ENCODE measurements around the gene FAM222A.

The FAM222A gene

DNA sequence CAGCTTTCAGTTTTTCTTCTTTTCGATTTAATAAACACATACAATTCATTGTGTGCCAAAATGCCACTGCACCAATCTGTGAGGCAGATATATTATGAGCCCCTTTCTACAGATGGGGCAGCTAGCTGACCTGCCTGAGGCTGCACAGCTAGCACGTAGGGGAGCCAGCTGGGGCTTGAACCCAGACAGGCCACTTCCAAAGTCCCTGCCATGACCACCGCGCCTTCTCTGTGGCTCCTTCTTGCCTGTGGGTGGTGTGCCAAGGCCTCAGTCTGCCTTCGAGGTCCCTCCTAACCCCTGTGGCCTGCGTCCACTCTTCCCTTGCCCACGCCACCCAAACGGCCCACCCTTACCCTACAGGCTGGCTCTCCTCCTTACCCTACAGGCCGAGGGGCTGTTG, 16.2 kb downstream of the FAM222A start:
- WGBS (ENCODE audit: extremely low coverage, insufficient coverage, low lambda C conversion rate), result no CpG with 5 or more reads among the region's 9 CpGs
- H4K8ac ChIP-seq (ENCODE audit: low read depth, low read length), result no peak overlapping the region
- no peak overlapping the region for H3K4me3 ChIP-seq (ENCODE audit: low read length)
- no peak overlapping the region for H3K18ac ChIP-seq (ENCODE audit: low read length)
- no peak overlapping the region for H3K4ac ChIP-seq (ENCODE audit: low read depth, low read length)
- no peaks in the 10 kb centered on the region for H3K36me3 ChIP-seq (ENCODE audit: control insufficient read depth, insufficient read depth, low read length)
- no peak overlapping the region for H3K23ac ChIP-seq (ENCODE audit: low read length)
- H3K9ac ChIP-seq (ENCODE audit: low read length), result no peak overlapping the region
- no peaks in the 10 kb centered on the region for H3K27me3 ChIP-seq (ENCODE audit: insufficient read depth, low read length, poor library complexity)
- no peak overlapping the region for H2BK5ac ChIP-seq (ENCODE audit: low read length)
- DNase-seq, result no peak
- no peaks in the 10 kb centered on the region for H3K79me1 ChIP-seq (ENCODE audit: low read length)
- no peak overlapping the region for H2BK120ac ChIP-seq (ENCODE audit: low read depth, low read length)
- H3K4me2 ChIP-seq (ENCODE audit: low read length), result no peak overlapping the region
- H4K5ac ChIP-seq (ENCODE audit: low read length), result no peak overlapping the region
- H3K27ac ChIP-seq (ENCODE audit: low read depth, low read length), result no peak overlapping the region
- H2AK5ac ChIP-seq (ENCODE audit: low read length), result no peak overlapping the region
- H3K56ac ChIP-seq (ENCODE audit: low read length), result no peak overlapping the region
- peaks cover 3% of the 10 kb centered on the region for H3K4me1 ChIP-seq (ENCODE audit: control insufficient read depth, low read depth, low read length)
- no peak overlapping the region for H2BK15ac ChIP-seq (replicated peaks; ENCODE audit: low read depth)
- H3K79me2 ChIP-seq (ENCODE audit: control insufficient read depth, insufficient read depth, low read length), result no peaks in the 10 kb centered on the region

GRCh38 chr12:109730306-109731145, 16.9 kb downstream of the FAM222A start:
- Histone ChIP-seq H3K4me1 (ENCODE audit: control insufficient read depth, low read depth, low read length) (peaks cover 10% of the 10 kb centered on the region), H3K18ac (ENCODE audit: low read length) (no peak overlapping the region), H4K8ac (ENCODE audit: low read depth, low read length) (no peak overlapping the region), H3K9ac (ENCODE audit: low read length) (no peak overlapping the region), H2BK120ac (ENCODE audit: low read depth, low read length) (no peak overlapping the region), H3K79me2 (ENCODE audit: control insufficient read depth, insufficient read depth, low read length) (no peaks in the 10 kb centered on the region), H4K5ac (ENCODE audit: low read length) (no peak overlapping the region), H3K23ac (ENCODE audit: low read length) (no peak overlapping the region), H3K56ac (ENCODE audit: low read length) (no peak overlapping the region), H3K27ac (ENCODE audit: low read depth, low read length) (no peak overlapping the region), H3K36me3 (ENCODE audit: control insufficient read depth, insufficient read depth, low read length) (no peaks in the 10 kb centered on the region), H2AK5ac (ENCODE audit: low read length) (no peak overlapping the region), H3K4me2 (ENCODE audit: low read length) (no peak overlapping the region), H3K79me1 (ENCODE audit: low read length) (no peaks in the 10 kb centered on the region), H3K4me3 (ENCODE audit: low read length) (no peak overlapping the region), H2BK5ac (ENCODE audit: low read length) (no peak overlapping the region), H3K27me3 (ENCODE audit: insufficient read depth, low read length, poor library complexity) (no peaks in the 10 kb centered on the region), H2BK15ac (replicated peaks; ENCODE audit: low read depth) (no peak overlapping the region), H3K4ac (ENCODE audit: low read depth, low read length) (no peak overlapping the region)
- DNase-seq, result no peak
- WGBS (ENCODE audit: extremely low coverage, insufficient coverage, low lambda C conversion rate), result no CpG with 5 or more reads among the region's 15 CpGs

- peaks cover under 1% of the 10 kb centered on the region for H3K79me1 ChIP-seq (ENCODE audit: low read length)
- no peak overlapping the region for H3K9ac ChIP-seq (ENCODE audit: low read length)
- H4K5ac ChIP-seq (ENCODE audit: low read length), result no peak overlapping the region
- H3K36me3 ChIP-seq (ENCODE audit: control insufficient read depth, insufficient read depth, low read length), result no peaks in the 10 kb centered on the region
- no peak overlapping the region for H3K4ac ChIP-seq (ENCODE audit: low read depth, low read length)
- no peak overlapping the region for H3K4me3 ChIP-seq (ENCODE audit: low read length)
- H3K27ac ChIP-seq (ENCODE audit: low read depth, low read length), result no peak overlapping the region
- no peak overlapping the region for H2BK15ac ChIP-seq (replicated peaks; ENCODE audit: low read depth)
- DNase-seq, result no peak
- no peak overlapping the region for H3K18ac ChIP-seq (ENCODE audit: low read length)
- no peak overlapping the region for H2AK5ac ChIP-seq (ENCODE audit: low read length)
- H4K8ac ChIP-seq (ENCODE audit: low read depth, low read length), result no peak overlapping the region
- H3K27me3 ChIP-seq (ENCODE audit: insufficient read depth, low read length, poor library complexity), result no peaks in the 10 kb centered on the region
- no peaks in the 10 kb centered on the region for H3K79me2 ChIP-seq (ENCODE audit: control insufficient read depth, insufficient read depth, low read length)
- WGBS (ENCODE audit: extremely low coverage, insufficient coverage, low lambda C conversion rate), result no CpG with 5 or more reads among the region's 11 CpGs
- H2BK5ac ChIP-seq (ENCODE audit: low read length), result no peak overlapping the region
- peaks cover 17% of the 10 kb centered on the region for H3K4me1 ChIP-seq (ENCODE audit: control insufficient read depth, low read depth, low read length)
- peak overlapping the region; percentile 28 for H3K56ac ChIP-seq (ENCODE audit: low read length)
- H3K4me2 ChIP-seq (ENCODE audit: low read length), result no peak overlapping the region
- no peak overlapping the region for H2BK120ac ChIP-seq (ENCODE audit: low read depth, low read length)
- no peak overlapping the region for H3K23ac ChIP-seq (ENCODE audit: low read length)
Observed at GRCh38 chr12:109731231-109731731, 17.7 kb downstream of the FAM222A start.

DNA sequence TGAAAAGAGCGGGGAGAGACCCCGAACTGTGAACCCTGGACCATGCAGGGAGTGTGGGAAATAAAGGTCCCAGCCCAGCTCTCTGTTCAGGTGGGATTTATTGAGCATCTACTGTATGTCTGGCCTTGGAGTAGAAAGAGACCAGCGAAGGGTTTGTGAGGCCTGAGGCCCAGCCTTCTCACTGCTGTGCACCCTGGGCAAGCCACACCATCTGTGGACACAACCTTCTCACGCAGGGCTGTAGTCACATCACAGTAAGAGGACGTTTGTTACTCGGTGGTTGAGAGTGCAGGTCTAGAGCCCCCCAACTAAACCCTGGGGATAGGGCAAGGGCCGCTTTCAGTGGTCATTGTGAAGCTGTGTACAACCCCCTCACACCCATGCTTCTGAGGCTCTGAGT, 18.2 kb downstream of the FAM222A start:
- H3K27me3 ChIP-seq (ENCODE audit: insufficient read depth, low read length, poor library complexity), result no peaks in the 10 kb centered on the region
- WGBS (ENCODE audit: extremely low coverage, insufficient coverage, low lambda C conversion rate), result no CpG with 5 or more reads among the region's 7 CpGs
- peaks cover 2% of the 10 kb centered on the region for H3K79me1 ChIP-seq (ENCODE audit: low read length)
- peaks cover 20% of the 10 kb centered on the region for H3K4me1 ChIP-seq (ENCODE audit: control insufficient read depth, low read depth, low read length)
- no peak for DNase-seq
- H4K8ac ChIP-seq (ENCODE audit: low read depth, low read length), result no peak overlapping the region
- H4K5ac ChIP-seq (ENCODE audit: low read length), result no peak overlapping the region
- H2BK120ac ChIP-seq (ENCODE audit: low read depth, low read length), result no peak overlapping the region
- H2BK15ac ChIP-seq (replicated peaks; ENCODE audit: low read depth), result no peak overlapping the region
- no peak overlapping the region for H3K23ac ChIP-seq (ENCODE audit: low read length)
- no peak overlapping the region for H2AK5ac ChIP-seq (ENCODE audit: low read length)
- no peak overlapping the region for H3K27ac ChIP-seq (ENCODE audit: low read depth, low read length)
- H3K18ac ChIP-seq (ENCODE audit: low read length), result no peak overlapping the region
- no peak overlapping the region for H2BK5ac ChIP-seq (ENCODE audit: low read length)
- H3K9ac ChIP-seq (ENCODE audit: low read length), result no peak overlapping the region
- H3K4me2 ChIP-seq (ENCODE audit: low read length), result no peak overlapping the region
- peak overlapping the region; percentile 28 for H3K56ac ChIP-seq (ENCODE audit: low read length)
- no peak overlapping the region for H3K4me3 ChIP-seq (ENCODE audit: low read length)
- no peaks in the 10 kb centered on the region for H3K36me3 ChIP-seq (ENCODE audit: control insufficient read depth, insufficient read depth, low read length)
- no peaks in the 10 kb centered on the region for H3K79me2 ChIP-seq (ENCODE audit: control insufficient read depth, insufficient read depth, low read length)
- H3K4ac ChIP-seq (ENCODE audit: low read depth, low read length), result no peak overlapping the region

GRCh38 chr12:109732321-109733305, 19.0 kb downstream of the FAM222A start:
- Histone ChIP-seq H3K23ac (ENCODE audit: low read length) (no peak overlapping the region), H3K4me1 (ENCODE audit: control insufficient read depth, low read depth, low read length) (peaks cover 25% of the 10 kb centered on the region), H3K27me3 (ENCODE audit: insufficient read depth, low read length, poor library complexity) (no peaks in the 10 kb centered on the region), H3K9ac (ENCODE audit: low read length) (no peak overlapping the region), H3K79me2 (ENCODE audit: control insufficient read depth, insufficient read depth, low read length) (no peaks in the 10 kb centered on the region), H4K8ac (ENCODE audit: low read depth, low read length) (no peak overlapping the region), H2BK120ac (ENCODE audit: low read depth, low read length) (no peak overlapping the region), H2BK15ac (replicated peaks; ENCODE audit: low read depth) (no peak overlapping the region), H2BK5ac (ENCODE audit: low read length) (no peak overlapping the region), H2AK5ac (ENCODE audit: low read length) (peak overlapping the region; percentile 88), H3K4me2 (ENCODE audit: low read length) (no peak overlapping the region), H3K36me3 (ENCODE audit: control insufficient read depth, insufficient read depth, low read length) (no peaks in the 10 kb centered on the region), H3K56ac (ENCODE audit: low read length) (peak overlapping the region; percentile 9), H3K79me1 (ENCODE audit: low read length) (peaks cover 2% of the 10 kb centered on the region), H4K5ac (ENCODE audit: low read length) (no peak overlapping the region), H3K4ac (ENCODE audit: low read depth, low read length) (no peak overlapping the region), H3K18ac (ENCODE audit: low read length) (no peak overlapping the region), H3K4me3 (ENCODE audit: low read length) (no peak overlapping the region), H3K27ac (ENCODE audit: low read depth, low read length) (no peak overlapping the region)
- no CpG with 5 or more reads among the region's 21 CpGs for WGBS (ENCODE audit: extremely low coverage, insufficient coverage, low lambda C conversion rate)
- DNase-seq, result no peak

All from mesendoderm (in vitro differentiated cells).